Ishikawa (cell line): ENCODE results near the gene PSD2.

ENCODE experiments used
- CEBPB ChIP-seq: IDR thresholded peaks from 2 replicates; pipeline ENCODE4 v1.6.1; 2012
- CREB1 ChIP-seq: IDR thresholded peaks from 2 replicates; pipeline ENCODE4 v1.6.1; 2012; ENCODE audit warnings: low read depth
- EP300 ChIP-seq: IDR thresholded peaks from 2 replicates; pipeline ENCODE4 v1.6.1; 2012; ENCODE audit warnings: borderline replicate concordance
- FOXM1 ChIP-seq: IDR thresholded peaks from 2 replicates; pipeline ENCODE4 v1.6.1; 2012; ENCODE audit warnings: low read depth, borderline replicate concordance
- MAX ChIP-seq: IDR thresholded peaks from 2 replicates; pipeline ENCODE4 v1.6.1; 2012
- NFIC ChIP-seq: IDR thresholded peaks from 2 replicates; pipeline ENCODE4 v1.6.1; 2012
- RAD21 ChIP-seq: IDR thresholded peaks from 2 replicates; pipeline ENCODE4 v1.6.1; 2012; ENCODE audit warnings: low read depth
- TAF1 ChIP-seq: IDR thresholded peaks from 2 replicates; pipeline ENCODE4 v1.6.1; 2012; ENCODE audit warnings: low read depth, mild to moderate bottlenecking
- YY1 ChIP-seq: IDR thresholded peaks from 2 replicates; pipeline ENCODE4 v1.6.1; 2012; ENCODE audit warnings: low read depth
- ZBTB7A ChIP-seq: IDR thresholded peaks from 2 replicates; pipeline ENCODE4 v1.6.1; 2012; ENCODE audit warnings: low read depth

- TF ChIP-seq FOXM1 (no peak), YY1 (no peak), NFIC (no peak), EP300 (no peak), CREB1 (no peak), ZBTB7A (0 out of 2 replicates have a peak, but pooled peaks have one; percentile 21), CEBPB (no peak), MAX (no peak), RAD21 (no peak), TAF1 (no peak; the same call in 1 of the 2 replicates)
Measured at GRCh38 chr5:139796061-139796806, 626 bp downstream of the PSD2 start.
